HG03442 (cell line): ENCODE measurements around the gene IDH3B.

Experiments used
- ATAC-seq: cut with Tn5 transposase; IDR thresholded peaks from one replicate; pipeline ENCODE4 v1.9.1; 2021; ENCODE audit warnings: mild to moderate bottlenecking, moderate library complexity; ENCODE audit not compliant: unreplicated experiment

The IDH3B gene

DNA sequence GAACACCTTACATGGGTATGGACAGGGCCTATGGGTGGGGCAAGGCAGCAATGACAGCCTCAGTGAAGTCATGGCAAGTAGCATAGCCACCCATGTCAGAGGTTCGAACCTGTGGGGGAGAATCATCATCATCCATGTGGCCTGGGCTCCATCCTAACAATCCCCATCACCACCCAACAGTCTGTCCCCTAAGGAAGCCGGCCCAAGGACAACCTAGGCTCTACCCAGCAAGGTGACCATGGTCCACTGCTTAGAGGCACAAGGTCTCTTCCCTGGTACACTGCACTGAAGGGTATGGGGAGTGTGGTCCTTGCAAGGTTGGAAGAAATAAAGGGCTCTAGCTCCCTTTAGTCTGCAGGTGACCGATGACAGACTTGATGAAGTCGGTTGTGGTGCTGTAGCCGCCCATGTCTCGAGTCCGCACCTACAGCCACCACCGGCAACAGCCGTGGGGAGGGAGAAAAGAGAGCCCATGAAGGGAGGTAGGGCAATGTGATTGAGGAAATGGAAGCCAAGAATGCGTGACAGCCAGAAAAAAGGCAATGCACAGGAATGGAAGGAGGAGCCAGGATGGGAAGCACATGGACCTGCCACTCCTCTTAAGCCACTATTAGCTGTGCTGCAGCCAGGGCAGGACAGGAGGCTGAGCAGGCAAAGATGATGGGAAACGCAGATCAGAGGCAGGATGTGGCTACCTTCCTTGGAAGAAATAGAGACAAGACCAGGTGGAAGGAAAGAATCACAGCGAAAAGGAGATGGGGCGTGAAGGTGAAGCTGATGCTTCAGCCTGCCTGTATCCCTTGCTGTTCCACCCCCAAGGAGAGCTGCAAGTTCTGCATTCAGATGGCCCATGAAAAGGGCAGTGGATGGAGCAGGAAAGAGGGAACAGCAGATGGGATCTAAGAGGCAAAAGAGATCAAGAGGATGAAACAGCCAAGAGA, 5.3 kb downstream of the IDH3B start:
- no peak for ATAC-seq

DNA sequence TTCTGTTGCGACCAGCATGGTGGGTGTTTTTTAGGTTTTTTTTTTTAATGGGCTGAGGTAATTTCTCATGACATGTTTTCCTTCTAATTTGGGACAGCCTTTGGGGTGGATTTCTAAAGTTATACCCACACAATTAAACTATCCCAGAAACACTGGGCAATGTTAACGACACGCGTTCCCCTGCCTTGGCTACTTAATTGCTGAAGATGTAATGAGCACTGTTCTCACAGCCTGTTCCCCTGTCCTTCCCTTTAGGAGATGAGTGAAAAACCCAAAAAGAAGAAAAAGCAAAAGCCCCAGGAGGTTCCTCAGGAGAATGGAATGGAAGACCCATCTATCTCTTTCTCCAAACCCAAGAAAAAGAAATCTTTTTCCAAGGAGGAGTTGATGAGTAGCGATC, 6.3 kb downstream of the IDH3B start:
- ATAC-seq, result no peak

DNA sequence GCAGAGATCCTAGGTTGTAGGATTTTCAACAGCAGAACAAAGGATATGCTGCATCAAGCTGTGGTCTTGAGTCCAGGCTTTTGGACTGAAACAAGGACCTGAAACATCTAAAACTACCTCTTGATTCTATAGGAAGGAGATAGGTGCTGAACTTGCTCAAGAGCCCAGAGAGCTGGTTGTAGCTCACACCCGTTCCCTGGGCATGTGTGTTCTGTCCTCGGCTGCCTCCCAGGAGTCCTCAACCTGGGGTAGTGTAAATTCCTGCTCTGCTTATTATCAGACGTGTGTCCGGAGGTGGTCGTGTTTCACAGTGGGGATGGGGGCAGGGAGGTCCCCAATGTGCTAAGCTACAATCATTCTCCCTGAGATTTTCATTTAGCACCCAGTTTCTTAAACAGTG, 6.8 kb downstream of the IDH3B start:
- ATAC-seq, result no peak

DNA sequence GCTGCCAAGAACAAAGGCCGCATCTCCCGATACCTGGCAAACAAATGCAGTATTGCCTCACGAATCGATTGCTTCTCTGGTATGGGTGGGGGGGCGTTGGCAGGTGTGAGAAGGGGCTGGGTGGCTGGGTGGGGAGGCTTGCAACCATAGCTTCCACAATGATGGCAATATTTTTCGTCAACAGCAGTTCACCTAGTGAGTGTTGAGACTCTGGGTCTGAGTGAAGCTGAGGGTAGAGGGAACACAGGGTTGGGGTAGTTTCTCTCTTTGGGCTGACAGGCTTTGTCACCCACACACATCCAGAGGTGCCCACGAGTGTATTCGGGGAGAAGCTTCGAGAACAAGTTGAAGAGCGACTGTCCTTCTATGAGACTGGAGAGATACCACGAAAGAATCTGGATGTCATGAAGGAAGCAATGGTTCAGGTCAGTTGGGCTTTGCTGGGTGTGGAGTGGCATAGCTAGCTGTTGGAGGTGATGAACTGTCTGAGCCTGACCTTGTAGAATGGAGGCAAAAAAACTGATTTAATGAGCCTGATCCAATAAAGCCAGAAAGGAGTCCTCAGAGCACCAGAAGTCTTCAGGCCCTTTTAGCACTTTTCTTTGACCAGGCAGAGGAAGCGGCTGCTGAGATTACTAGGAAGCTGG, 7.4 kb downstream of the IDH3B start:
- no peak for ATAC-seq

DNA sequence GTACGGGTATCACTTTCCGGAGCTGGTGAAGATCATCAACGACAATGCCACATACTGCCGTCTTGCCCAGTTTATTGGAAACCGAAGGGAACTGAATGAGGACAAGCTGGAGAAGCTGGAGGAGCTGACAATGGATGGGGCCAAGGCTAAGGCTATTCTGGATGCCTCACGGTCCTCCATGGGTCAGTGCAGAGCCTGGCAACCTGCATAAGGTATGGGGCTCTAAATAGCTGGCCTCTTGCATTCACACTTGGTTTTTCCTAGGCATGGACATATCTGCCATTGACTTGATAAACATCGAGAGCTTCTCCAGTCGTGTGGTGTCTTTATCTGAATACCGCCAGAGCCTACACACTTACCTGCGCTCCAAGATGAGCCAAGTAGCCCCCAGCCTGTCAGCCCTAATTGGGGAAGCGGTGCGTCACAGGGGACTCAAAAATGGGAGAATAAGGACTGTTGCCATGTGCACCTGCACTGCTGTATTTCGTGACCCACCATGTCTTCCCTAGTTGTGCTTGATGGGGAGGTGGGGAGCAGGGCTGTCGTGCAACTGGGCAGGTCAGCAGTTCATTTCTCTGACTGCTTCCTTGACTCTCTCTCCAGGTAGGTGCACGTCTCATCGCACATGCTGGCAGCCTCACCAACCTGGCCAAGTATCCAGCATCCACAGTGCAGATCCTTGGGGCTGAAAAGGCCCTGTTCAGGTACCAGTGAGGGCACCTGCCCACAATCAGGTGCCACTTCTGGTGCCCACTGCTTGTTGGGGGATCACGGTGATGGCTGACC, 8.5 kb downstream of the IDH3B start:
- ATAC-seq, result no peak

DNA sequence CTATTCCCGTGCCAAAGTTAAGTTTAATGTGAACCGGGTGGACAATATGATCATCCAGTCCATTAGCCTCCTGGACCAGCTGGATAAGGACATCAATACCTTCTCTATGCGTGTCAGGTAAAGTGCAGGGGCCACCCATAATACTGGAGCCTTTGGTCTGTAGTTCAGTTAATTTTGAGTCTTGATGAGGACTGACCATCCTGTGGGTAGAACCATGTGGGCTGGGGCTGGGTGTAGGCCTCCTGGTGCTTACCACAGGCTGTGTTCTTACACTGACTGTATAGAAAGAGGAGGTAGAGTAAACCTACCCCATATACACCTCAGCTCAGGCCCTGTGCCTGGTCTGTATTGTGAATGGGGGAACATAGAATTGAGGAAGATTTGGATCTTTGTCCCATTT, 9.2 kb downstream of the IDH3B start:
- ATAC-seq, result no peak

DNA sequence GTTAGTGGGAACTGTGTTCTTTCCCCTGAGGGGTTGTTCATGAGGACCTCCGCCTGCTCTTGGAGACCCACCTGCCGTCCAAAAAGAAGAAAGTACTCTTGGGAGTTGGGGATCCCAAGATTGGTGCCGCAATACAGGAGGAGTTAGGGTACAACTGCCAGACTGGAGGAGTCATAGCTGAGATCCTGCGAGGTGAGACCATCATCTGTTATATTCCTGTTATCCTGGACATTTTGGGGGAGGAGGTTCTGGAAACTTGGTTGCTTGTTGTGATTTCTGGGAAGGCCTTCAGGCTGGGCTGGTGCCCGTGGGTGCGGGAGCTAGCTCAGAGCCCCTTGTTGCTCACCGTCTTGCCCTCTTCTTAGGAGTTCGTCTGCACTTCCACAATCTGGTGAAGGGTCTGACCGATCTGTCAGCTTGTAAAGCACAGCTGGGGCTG, 9.6 kb downstream of the IDH3B start:
- no peak for ATAC-seq

DNA sequence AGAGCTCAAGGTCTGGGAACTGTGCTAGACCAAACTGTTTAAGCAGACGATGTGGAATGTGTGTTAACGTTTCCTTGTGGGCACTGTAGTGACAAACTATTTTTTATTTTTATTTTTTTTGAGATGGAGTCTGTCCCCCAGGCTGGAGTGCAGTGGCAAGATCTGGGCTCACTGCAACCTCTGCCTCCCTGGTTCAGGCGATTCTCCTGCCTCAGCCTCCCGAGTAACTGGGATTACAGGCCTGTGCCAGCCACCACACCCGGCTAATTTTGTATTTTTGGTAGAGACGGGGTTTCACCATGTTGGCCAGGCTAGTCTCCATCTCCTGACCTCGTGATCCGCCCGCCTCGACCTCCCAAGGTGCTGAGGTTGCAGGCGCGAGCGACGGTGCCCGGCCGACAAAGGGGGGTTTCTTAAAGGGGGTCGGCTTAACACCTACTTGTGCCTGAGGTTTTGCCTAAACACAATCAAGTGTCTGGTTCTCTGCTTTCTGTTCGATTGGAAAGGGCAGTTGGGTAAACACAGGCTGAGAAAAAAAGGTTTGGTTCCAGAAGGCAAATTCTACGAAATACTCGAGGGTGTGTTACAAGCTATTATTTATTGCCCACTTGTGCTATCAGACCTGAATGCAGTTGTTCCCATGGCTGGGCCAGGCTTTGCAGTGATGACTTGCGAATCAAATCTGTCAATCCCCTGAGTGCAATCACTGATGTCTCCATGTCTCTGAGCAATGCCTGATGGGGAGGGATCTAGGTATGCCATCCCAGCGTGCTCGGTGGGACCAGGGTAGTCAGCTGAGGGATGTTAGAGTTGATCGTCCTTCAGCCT, 10.2 kb downstream of the IDH3B start:
- no peak for ATAC-seq

DNA sequence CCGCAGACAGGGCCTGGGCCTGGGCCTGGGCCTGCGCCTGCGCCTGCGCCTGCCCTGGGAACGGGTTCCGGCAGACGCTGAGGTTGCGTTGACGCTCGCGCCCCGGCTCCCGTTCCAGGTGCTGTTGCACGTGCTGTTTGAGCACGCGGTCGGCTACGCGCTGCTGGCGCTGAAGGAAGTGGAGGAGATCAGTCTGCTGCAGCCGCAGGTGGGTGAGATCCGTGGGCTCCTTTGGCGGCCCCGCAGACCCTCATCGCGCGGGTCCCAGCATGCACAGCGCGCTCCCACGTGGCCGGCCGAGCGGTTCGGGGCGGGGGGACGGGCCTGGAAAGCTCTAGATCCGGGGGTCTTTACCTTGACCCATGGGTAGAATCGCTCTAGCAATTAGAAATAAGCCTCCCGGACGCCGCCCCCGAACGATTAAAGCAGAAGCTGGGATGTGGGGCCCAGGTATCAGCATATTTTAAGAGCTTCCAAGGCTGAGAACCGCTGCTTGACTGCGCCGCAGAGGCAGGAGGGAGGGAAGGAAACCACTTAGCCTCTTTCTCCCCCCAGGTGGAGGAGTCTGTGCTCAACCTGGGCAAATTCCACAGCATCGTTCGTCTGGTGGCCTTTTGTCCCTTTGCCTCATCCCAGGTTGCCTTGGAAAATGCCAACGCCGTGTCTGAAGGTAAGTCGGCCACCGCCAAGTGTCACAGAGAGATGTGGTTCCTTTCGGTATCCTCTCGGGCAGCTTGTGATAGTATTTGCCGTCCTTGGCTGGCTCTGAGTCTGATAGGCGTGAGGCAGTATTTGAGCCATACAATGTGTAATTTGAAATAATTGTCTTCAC, 11.1 kb downstream of the IDH3B start:
- peak; percentile 31 for ATAC-seq

DNA sequence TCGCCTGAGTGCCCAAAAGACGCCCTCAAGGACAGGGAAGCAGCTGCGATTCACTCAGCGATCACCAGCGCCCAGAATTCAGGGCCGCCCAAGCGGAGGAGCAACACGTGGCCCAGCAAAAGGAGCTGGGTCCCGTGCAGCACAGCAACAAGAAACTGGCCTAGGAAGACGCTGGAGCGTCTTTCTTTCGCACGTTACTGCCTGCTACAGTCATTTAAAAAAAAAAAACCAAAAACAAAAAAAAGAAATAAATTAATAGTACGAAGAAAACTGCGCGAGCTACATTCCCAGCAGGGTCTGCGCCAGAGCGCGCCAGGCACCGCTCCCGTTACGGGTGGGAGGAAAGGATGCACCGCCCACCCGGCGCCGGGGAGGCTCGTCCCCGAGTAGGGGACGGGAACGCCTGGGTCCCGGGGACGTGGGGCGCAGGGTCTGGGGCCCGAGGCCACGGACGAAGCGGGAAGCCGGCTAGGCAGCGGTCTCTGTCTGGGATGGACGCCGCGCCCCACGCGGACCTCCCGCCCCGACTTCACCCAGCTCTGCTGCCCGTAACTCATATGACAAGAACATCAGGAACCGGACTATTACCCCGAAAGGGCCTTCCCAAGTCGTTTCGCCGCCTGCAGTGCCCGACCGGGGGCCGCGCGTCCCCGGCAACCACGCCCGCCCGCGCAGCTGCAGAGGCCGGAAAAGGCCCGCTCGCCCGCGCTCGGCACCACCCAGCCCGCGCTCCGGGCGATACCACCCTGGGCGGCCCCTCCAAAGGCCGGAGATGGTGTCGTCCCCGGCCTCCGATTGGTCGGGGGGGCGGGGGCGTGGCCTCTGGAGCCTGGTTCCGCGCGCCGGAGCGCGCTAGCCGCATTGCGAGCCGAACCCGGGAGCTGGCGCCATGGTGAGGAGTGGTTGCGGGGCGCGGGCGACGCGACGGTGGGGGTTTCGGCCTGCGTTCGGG, 12.0 kb downstream of the IDH3B start, which contains the start of gene NOP56:
TSS of gene NOP56 (plus strand) at position 861 of the 952 bp plus-strand sequence. CDS start at position 890, 29 bp downstream.
- ATAC-seq, result peak; percentile 77

DNA sequence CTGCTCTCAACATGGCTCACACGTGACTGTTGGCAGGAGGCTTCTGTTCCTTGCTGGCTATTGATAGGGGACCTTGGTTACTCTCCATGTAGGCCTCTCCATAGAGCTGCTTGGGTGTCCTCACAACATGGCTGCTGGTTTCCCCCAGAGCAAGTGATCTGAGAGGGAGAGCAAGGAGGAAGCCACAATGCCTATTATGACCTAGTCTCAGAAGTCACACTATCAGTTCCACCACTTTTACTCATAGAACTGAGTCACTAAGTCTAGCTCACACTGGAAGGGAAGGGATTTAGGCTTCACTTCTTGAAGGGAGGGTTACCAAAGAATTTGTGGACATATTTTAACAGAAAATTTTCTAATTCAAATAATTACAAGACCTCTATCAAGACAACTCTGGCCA, 20.3 kb downstream of the IDH3B start:
- ATAC-seq, result no peak

DNA sequence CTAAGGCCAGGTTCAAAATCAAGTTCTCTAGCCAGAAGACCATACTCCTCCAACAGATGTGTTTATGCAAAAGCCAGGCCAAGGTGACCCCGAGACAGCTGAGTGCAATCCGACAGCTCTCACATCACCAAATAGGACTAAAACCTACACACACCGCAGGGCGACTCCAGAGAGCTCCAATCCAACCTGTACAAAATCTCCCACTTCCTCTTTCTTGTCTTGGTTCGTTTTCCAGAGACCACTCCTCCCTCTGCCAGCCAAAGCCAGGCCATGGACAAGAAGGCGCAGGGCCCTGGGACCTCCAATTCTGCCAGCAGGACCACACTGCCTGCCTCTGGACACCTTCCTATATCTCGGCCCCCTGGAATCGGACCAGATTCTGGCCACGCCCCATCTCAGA, 23.1 kb downstream of the IDH3B start:
- ATAC-seq, result no peak

DNA sequence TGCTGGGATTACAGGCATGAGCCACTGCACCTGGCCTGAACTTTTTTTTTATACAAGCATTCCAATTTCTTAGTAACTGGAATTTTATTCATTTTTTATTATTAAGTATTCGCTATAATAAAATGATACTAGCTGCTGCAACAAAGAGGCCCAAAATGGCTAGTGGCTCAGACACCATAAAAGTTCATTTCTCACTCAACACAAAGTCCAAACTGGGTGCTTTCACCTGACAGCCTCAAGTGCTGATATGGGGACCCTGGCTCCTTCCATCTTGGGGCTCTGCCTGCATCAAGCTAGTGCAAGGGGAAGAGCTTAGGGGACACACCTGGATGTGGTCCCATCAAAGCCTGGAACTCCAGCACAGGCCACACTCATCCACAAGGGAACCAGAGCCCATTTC, 23.8 kb downstream of the IDH3B start:
- no peak for ATAC-seq

DNA sequence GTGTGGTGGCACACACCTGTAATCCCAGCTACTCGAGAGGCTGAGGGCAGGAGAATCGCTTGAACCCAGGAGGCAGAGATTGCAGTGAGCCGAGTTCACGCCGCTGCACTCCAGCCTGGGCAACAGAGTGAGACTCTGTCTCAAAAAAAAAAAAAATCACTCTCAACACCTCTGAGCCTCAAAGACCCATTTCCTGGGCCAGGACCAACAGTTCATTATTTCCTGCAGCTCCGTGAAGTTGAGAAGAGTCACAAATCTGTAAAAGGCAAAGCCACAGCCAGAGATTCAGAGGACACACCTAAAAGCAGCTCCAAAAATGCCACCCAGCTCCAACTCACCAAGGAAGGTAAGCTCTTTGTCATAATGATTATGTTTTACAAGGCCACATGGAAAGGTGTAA, 26.8 kb downstream of the IDH3B start:
- no peak for ATAC-seq

DNA sequence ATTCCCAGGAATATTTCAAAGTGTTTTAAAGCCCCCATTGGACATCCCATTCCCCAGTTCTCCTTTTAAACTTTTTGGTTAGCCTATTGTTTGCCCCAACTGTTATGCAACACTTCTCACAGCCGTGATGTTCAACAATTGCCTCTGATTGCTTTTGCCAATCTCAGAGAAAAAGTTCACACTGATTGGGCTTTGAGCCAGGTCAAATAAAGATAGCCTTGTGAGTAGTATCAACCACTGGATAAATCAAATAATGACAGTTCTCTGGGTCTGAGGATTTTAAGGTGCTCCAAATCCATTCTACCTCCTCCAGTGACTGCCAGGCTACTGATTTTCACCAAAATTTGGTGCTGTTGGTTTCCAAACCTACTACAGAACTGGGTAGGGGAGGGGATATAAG, 30.6 kb downstream of the IDH3B start:
- no peak for ATAC-seq

DNA sequence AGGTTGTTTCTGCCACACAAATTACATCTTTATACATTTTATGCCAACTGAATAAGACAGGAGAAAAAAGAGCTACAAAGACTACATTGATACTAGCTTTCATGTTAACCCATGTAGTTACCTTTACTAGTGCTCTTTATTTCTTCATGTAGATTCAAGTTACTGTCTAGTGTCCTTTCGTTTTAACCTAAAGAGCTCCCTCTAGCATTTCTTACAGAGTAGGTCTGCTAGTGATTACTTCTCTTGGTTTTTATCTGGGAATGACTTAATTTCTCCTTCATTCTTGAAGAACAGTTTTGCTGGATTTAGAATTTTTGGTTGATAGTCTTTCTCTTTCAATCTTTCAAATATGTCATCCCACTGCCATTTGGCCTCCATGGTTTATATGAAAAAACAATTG, 32.8 kb downstream of the IDH3B start:
- no peak for ATAC-seq

DNA sequence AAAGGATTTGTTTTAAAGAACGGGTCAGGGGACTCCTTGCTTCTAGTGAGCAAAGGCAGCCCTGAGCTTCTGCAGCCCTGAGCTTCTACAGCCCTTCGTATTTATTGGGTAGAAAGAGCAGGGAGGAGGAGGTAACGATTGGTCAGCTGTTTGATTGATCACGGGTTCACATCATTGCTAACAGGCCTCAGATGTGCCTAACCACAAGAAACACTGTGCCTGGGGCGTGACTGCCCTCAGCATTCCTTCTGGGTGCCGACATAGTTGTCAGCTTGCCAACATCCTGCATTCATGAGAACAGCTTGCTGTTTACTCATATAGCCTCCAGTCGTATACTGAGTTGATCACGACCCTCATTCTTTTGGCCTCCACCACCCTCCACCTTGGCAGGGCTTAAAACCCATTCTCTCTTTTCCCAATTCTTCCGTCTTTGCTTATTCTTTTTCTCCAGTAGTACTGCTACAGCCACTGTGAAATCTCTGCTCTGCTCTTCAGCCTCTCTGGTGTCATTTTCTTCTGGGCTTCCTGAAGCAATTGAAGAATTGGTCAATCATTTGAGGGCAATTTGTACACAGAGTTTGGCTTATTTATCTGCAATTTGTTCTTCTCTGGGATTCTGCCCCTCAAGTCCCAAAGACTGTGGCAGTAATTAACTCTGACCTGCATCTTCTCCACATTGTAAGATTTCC, 37.0 kb downstream of the IDH3B start:
- no peak for ATAC-seq

DNA sequence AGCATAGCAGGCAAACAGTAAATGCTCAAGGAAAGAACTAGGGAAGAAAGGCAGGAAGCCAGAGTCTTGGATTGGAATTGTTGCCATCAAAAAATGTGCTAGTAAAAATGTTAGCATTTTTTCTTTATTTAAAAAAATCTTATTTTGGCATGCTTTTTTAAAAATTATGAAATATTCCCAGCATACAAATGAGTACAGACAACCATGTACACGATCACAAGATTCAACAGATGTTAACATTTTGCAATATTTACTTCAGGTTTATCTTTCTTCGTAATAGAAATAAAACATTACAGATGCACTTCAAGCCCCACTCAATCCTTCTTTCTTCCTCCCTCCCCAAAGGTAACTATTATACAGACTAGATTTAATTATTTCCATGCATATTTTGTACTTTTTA, 39.0 kb downstream of the IDH3B start:
- no peak for ATAC-seq
